Endothelial cell of umbilical vein (primary cell): ENCODE data around the gene PARD3B.

Source experiments
- CTCF ChIP-seq, 2 donors: IDR thresholded peaks; 1 replicate in 1 of 2; 2 replicates in 1 of 2; pipeline ENCODE4 v1.5.1; 2011; ENCODE audit warnings: low read length in 2 of 2, mild to moderate bottlenecking in 2 of 2, moderate library complexity in 2 of 2, control low read depth in 1 of 2, inconsistent platforms in 1 of 2, low read depth in 1 of 2; ENCODE audit not compliant: insufficient read depth in 1 of 2; ENCODE audit errors: extremely low read depth in 1 of 2
- EZH2 ChIP-seq: IDR thresholded peaks from 2 replicates; pipeline ENCODE4 v1.6.1; 2012; ENCODE audit warnings: borderline replicate concordance, low read depth, mild to moderate bottlenecking, moderate library complexity, low read length, inconsistent platforms; ENCODE audit not compliant: severe bottlenecking
- MAX ChIP-seq: IDR thresholded peaks from 2 replicates; pipeline ENCODE4 v1.6.1; 2011; ENCODE audit not compliant: insufficient read depth, insufficient read length
- POLR2A ChIP-seq: IDR thresholded peaks from 2 replicates; pipeline ENCODE4 v1.6.1; 2012; ENCODE audit warnings: low read depth, mild to moderate bottlenecking, control low read depth, low read length
- POLR2AphosphoS5 ChIP-seq: IDR thresholded peaks from 2 replicates; pipeline ENCODE4 v1.6.1; 2012; ENCODE audit warnings: low read depth, mild to moderate bottlenecking, control low read depth, low read length, moderate library complexity; ENCODE audit not compliant: insufficient read depth

GRCh38 chr2:204498291-204498690 is 47.0 kb upstream of the PARD3B start:
- TF ChIP-seq POLR2AphosphoS5 (no peak), CTCF (IDR thresholded peaks at IDR 0.05; ENCODE audit: extremely low read depth in 1 of 2, insufficient read depth in 1 of 2, low read depth in 1 of 2, low read length in 2 of 2) (no peak), MAX (no peak), POLR2A (no peak), EZH2 (no peak)
